WTC11 (cell line): ENCODE measurements around the gene CTNND2. TPM values are rescaled to one million over a fixed set of nuclear protein-coding genes. Genes with fewer than 3 reads are reported as not detected.

Source experiments
- ATAC-seq: fragments of 200-7000 bp; cut with Tn5 transposase; 2 replicates; pipeline ENCODE4 v1.10.0; 2021; ENCODE audit warnings: mild to moderate bottlenecking, moderate library complexity
- CTCF ChIA-PET: fragments of 300-600 bp; sonication (Branson Sonifier 250); formaldehyde crosslinking; loops from one replicate; lab custom pipeline; 2021; ENCODE audit warnings: antibody characterized with exemption; lab: Charles Lee
- POLR2A ChIA-PET: fragments of 350-600 bp; sonication (Branson Sonifier 250); formaldehyde crosslinking; loops from one replicate; lab custom pipeline; 2021; ENCODE audit warnings: antibody characterized with exemption; lab: Charles Lee
- DNase-seq: peaks from one replicate; pipeline ENCODE4 v3.0.0; 2021; ENCODE audit warnings: low spot score
- H3K27ac Mint-ChIP-seq: 2 replicates; pipeline ENCODE4 v1.8.0; 2021; ENCODE audit warnings: mixed read lengths
- H3K27me3 Mint-ChIP-seq: 2 replicates; pipeline ENCODE4 v1.8.0; 2021; ENCODE audit warnings: low read depth, mild to moderate bottlenecking, moderate library complexity, mixed read lengths
- H3K36me3 Mint-ChIP-seq: 2 replicates; pipeline ENCODE4 v1.8.0; 2021; ENCODE audit warnings: mixed read lengths
- H3K4me1 Mint-ChIP-seq: 2 replicates; pipeline ENCODE4 v1.8.0; 2022; ENCODE audit warnings: mixed read lengths
- H3K4me3 Mint-ChIP-seq: 2 replicates; pipeline ENCODE4 v1.8.0; 2021; ENCODE audit warnings: mild to moderate bottlenecking, moderate library complexity, mixed read lengths
- H3K9me3 Mint-ChIP-seq: 2 replicates; pipeline ENCODE4 v1.8.0; 2021; ENCODE audit warnings: mixed read lengths
- ATF1 ChIP-seq: sonication (generic); formaldehyde crosslinking; IDR thresholded peaks from 2 replicates; pipeline ENCODE4 v1.8.1; 2023; ENCODE audit warnings: mild to moderate bottlenecking, moderate library complexity, missing genetic modification reagents
- ESRRA ChIP-seq: sonication (generic); formaldehyde crosslinking; IDR thresholded peaks from 2 replicates; pipeline ENCODE4 v1.8.1; 2022; ENCODE audit warnings: mild to moderate bottlenecking, missing genetic modification reagents, borderline replicate concordance
- FOXP1 ChIP-seq: sonication (generic); formaldehyde crosslinking; IDR thresholded peaks from 2 replicates; pipeline ENCODE4 v1.8.0; 2022; ENCODE audit warnings: missing genetic modification reagents, mild to moderate bottlenecking, moderate library complexity, borderline replicate concordance
- JUN ChIP-seq: sonication (generic); formaldehyde crosslinking; IDR thresholded peaks from 2 replicates; pipeline ENCODE4 v1.8.0; 2023; ENCODE audit warnings: mild to moderate bottlenecking, missing genetic modification reagents
- NFYB ChIP-seq: sonication (generic); formaldehyde crosslinking; conservative IDR thresholded peaks from 2 replicates; pipeline ENCODE4 v1.8.0; 2022; ENCODE audit warnings: low read depth, missing genetic modification reagents
- NR3C1 ChIP-seq: sonication (generic); formaldehyde crosslinking; conservative IDR thresholded peaks from 2 replicates; pipeline ENCODE4 v1.8.1; 2023; ENCODE audit warnings: low read depth, mild to moderate bottlenecking, missing genetic modification reagents
- OVOL2 ChIP-seq: fragments of 250-450 bp; sonication (Bioruptor Pico); IDR thresholded peaks from 2 replicates; pipeline ENCODE4 v1.9.0; 2021; ENCODE audit warnings: mild to moderate bottlenecking, borderline replicate concordance
- RELA ChIP-seq: sonication (generic); formaldehyde crosslinking; IDR thresholded peaks from 2 replicates; pipeline ENCODE4 v1.8.1; 2022; ENCODE audit warnings: missing genetic modification reagents, mild to moderate bottlenecking, borderline replicate concordance
- RORB ChIP-seq: fragments of 250-450 bp; sonication (Bioruptor Pico); IDR thresholded peaks from 2 replicates; pipeline ENCODE4 v1.9.0; 2021; ENCODE audit warnings: mild to moderate bottlenecking
- SMAD4 ChIP-seq: sonication (generic); formaldehyde crosslinking; IDR thresholded peaks from 2 replicates; pipeline ENCODE4 v1.8.0; 2022; ENCODE audit warnings: mild to moderate bottlenecking, missing genetic modification reagents
- SOX15 ChIP-seq: fragments of 250-450 bp; sonication (Bioruptor Pico); IDR thresholded peaks from 2 replicates; pipeline ENCODE4 v1.9.0; 2021; ENCODE audit warnings: mild to moderate bottlenecking
- TCF7 ChIP-seq: sonication (generic); formaldehyde crosslinking; IDR thresholded peaks from 2 replicates; pipeline ENCODE4 v1.8.0; 2022; ENCODE audit warnings: mild to moderate bottlenecking, low read depth, missing genetic modification reagents, moderate library complexity
- TEAD1 ChIP-seq: sonication (generic); formaldehyde crosslinking; IDR thresholded peaks from 2 replicates; pipeline ENCODE4 v1.8.0; 2022; ENCODE audit warnings: mild to moderate bottlenecking, missing genetic modification reagents
- ZBTB21 ChIP-seq: sonication (generic); formaldehyde crosslinking; IDR thresholded peaks from 2 replicates; pipeline ENCODE4 v1.8.1; 2023; ENCODE audit warnings: mild to moderate bottlenecking, missing genetic modification reagents, borderline replicate concordance
- ZNF416 ChIP-seq: fragments of 250-450 bp; sonication (Bioruptor Pico); IDR thresholded peaks from 2 replicates; pipeline ENCODE4 v1.9.0; 2021; ENCODE audit warnings: mild to moderate bottlenecking, inconsistent platforms
- ZNF512 ChIP-seq: sonication (generic); formaldehyde crosslinking; IDR thresholded peaks from 2 replicates; pipeline ENCODE4 v1.8.1; 2022; ENCODE audit warnings: missing genetic modification reagents, borderline replicate concordance
- total RNA-seq: library from RNA; stranded (reverse); gene quantifications from 3 replicates; pipeline ENCODE4 v1.2.3, GENCODE V29; 2021
- TF ChIP-seq, protein P1 (sequence below): fragments of 250-450 bp; sonication (Bioruptor Pico); IDR thresholded peaks from 2 replicates; pipeline ENCODE4 v1.9.0; 2021; ENCODE audit warnings: mild to moderate bottlenecking
- TF ChIP-seq, protein P2 (sequence below): fragments of 250-450 bp; sonication (Bioruptor Pico); IDR thresholded peaks from 2 replicates; pipeline ENCODE4 v1.9.0; 2021; ENCODE audit warnings: mild to moderate bottlenecking
- TF ChIP-seq, protein P3 (sequence below): sonication (generic); formaldehyde crosslinking; IDR thresholded peaks from 2 replicates; pipeline ENCODE4 v1.8.1; 2023; ENCODE audit warnings: mild to moderate bottlenecking, missing genetic modification reagents
- TF ChIP-seq, protein P4 (sequence below): sonication (generic); formaldehyde crosslinking; IDR thresholded peaks from 2 replicates; pipeline ENCODE4 v1.8.1; 2022; ENCODE audit warnings: mild to moderate bottlenecking, missing genetic modification reagents, moderate library complexity, borderline replicate concordance

Gene CTNND2
- total RNA-seq, 1 experiment from 2014 or later, result 11.9 TPM

- POLR2A ChIA-PET, result no interaction called here
- no peak for DNase-seq
- Mint-ChIP-seq H3K36me3 (peaks cover 3% of the 10 kb centered on the region; the same call in 1 of the 2 replicates), H3K27me3 (no peaks in the 10 kb centered on the region), H3K4me3 (no peak overlapping the region), H3K9me3 (peaks cover 21% of the 10 kb centered on the region), H3K4me1 (no peaks in the 10 kb centered on the region; the same call in 1 of the 2 replicates), H3K27ac (no peak overlapping the region)
- CTCF ChIA-PET, result no interaction called here
- ATAC-seq, result no peak
- TF ChIP-seq OVOL2 (CRISPR knock-in tag), result no peak
Observed at GRCh38 chr5:11785771-11786352, 118.4 kb downstream of the CTNND2 start.

GRCh38 chr5:11780641-11781345, 123.5 kb downstream of the CTNND2 start:
- ChIA-PET CTCF (no interaction called here), POLR2A (no interaction called here)
- Mint-ChIP-seq H3K36me3 (peaks cover 3% of the 10 kb centered on the region; the same call in 1 of the 2 replicates), H3K4me3 (no peak overlapping the region), H3K9me3 (peaks cover 21% of the 10 kb centered on the region), H3K27ac (no peak overlapping the region), H3K4me1 (no peaks in the 10 kb centered on the region), H3K27me3 (no peaks in the 10 kb centered on the region)
- DNase-seq (no peak), ATAC-seq (no peak)
- no peak for TF ChIP-seq RELA
- TF ChIP-seq ATF1 (CRISPR knock-in tag), result no peak
- TF ChIP-seq ZNF416 (CRISPR knock-in tag), result no peak
- TF ChIP-seq NFYB, result no peak
- TF ChIP-seq, protein P1, sequence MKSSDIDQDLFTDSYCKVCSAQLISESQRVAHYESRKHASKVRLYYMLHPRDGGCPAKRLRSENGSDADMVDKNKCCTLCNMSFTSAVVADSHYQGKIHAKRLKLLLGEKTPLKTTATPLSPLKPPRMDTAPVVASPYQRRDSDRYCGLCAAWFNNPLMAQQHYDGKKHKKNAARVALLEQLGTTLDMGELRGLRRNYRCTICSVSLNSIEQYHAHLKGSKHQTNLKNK, result no peak
- TF ChIP-seq NR3C1 (CRISPR knock-in tag), result no peak
- TF ChIP-seq FOXP1, result no peak

DNA sequence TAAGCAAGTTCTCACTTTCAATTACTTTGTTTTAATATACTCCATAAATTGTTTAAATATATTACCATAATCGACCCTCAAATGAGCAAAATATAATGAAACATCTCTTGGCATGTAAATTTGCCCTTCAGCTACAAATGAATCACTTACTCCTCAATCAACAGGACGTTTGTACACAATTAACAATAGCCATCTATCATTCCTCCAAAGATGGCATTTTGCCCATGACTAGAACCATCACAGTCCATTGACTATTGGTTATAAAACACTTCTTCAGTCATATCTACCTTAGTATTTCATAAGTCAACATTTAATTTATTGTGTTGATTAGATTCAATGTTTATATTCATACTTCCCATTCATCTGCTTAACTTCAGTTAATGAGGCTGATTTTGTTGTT, 127.2 kb downstream of the CTNND2 start:
- H3K9me3 Mint-ChIP-seq, result peaks cover 4% of the 10 kb centered on the region; the same call in 1 of the 2 replicates
- ChIA-PET POLR2A (no interaction called here), CTCF (no interaction called here)
- H3K27ac Mint-ChIP-seq, result no peak overlapping the region
- H3K4me1 Mint-ChIP-seq, result no peaks in the 10 kb centered on the region
- DNase-seq (no peak), ATAC-seq (no peak)
- TF ChIP-seq ZBTB21 (CRISPR knock-in tag) (no peak), OVOL2 (CRISPR knock-in tag) (no peak), NFYB (no peak), SOX15 (CRISPR knock-in tag) (no peak), TEAD1 (CRISPR knock-in tag) (no peak), SMAD4 (CRISPR knock-in tag) (no peak)
- H3K27me3 Mint-ChIP-seq, result no peaks in the 10 kb centered on the region
- H3K4me3 Mint-ChIP-seq, result no peak overlapping the region
- H3K36me3 Mint-ChIP-seq, result no peaks in the 10 kb centered on the region

DNA sequence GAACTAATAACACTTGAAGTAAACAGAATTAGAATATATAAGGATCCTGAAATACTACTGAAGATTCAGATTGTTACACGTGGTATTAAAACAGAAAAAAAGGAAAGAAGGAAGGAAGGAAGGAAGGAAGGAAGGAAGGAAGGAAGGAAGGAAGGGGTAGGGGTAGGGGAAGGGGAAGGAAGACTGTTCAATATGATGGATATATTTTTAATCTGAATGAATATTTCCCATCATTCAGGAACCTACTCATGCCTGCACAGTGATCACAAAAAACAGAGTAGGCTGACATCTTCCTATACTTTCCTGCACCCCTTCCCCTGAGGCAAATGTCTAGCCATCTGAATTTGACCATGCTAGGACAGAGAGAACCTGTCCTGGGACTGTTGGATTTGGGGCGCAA, 133.9 kb downstream of the CTNND2 start:
- Mint-ChIP-seq H3K4me1 (no peaks in the 10 kb centered on the region), H3K27me3 (no peaks in the 10 kb centered on the region), H3K4me3 (no peak overlapping the region), H3K36me3 (peaks cover 5% of the 10 kb centered on the region; the same call in 1 of the 2 replicates), H3K27ac (no peak overlapping the region), H3K9me3 (peaks cover 20% of the 10 kb centered on the region)
- POLR2A ChIA-PET, result no interaction called here
- ATAC-seq (no peak), DNase-seq (no peak)
- CTCF ChIA-PET, result no interaction called here
- TF ChIP-seq JUN (CRISPR knock-in tag) (no peak), RORB (CRISPR knock-in tag) (no peak), TCF7 (CRISPR knock-in tag) (no peak), ZNF512 (CRISPR knock-in tag) (no peak), ESRRA (CRISPR knock-in tag) (no peak)
- TF ChIP-seq, protein P2, sequence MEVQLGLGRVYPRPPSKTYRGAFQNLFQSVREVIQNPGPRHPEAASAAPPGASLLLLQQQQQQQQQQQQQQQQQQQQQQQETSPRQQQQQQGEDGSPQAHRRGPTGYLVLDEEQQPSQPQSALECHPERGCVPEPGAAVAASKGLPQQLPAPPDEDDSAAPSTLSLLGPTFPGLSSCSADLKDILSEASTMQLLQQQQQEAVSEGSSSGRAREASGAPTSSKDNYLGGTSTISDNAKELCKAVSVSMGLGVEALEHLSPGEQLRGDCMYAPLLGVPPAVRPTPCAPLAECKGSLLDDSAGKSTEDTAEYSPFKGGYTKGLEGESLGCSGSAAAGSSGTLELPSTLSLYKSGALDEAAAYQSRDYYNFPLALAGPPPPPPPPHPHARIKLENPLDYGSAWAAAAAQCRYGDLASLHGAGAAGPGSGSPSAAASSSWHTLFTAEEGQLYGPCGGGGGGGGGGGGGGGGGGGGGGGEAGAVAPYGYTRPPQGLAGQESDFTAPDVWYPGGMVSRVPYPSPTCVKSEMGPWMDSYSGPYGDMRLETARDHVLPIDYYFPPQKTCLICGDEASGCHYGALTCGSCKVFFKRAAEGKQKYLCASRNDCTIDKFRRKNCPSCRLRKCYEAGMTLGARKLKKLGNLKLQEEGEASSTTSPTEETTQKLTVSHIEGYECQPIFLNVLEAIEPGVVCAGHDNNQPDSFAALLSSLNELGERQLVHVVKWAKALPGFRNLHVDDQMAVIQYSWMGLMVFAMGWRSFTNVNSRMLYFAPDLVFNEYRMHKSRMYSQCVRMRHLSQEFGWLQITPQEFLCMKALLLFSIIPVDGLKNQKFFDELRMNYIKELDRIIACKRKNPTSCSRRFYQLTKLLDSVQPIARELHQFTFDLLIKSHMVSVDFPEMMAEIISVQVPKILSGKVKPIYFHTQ (CRISPR knock-in tag), result no peak
- TF ChIP-seq, protein P3, sequence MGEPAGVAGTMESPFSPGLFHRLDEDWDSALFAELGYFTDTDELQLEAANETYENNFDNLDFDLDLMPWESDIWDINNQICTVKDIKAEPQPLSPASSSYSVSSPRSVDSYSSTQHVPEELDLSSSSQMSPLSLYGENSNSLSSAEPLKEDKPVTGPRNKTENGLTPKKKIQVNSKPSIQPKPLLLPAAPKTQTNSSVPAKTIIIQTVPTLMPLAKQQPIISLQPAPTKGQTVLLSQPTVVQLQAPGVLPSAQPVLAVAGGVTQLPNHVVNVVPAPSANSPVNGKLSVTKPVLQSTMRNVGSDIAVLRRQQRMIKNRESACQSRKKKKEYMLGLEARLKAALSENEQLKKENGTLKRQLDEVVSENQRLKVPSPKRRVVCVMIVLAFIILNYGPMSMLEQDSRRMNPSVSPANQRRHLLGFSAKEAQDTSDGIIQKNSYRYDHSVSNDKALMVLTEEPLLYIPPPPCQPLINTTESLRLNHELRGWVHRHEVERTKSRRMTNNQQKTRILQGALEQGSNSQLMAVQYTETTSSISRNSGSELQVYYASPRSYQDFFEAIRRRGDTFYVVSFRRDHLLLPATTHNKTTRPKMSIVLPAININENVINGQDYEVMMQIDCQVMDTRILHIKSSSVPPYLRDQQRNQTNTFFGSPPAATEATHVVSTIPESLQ, result no peak
- TF ChIP-seq, protein P4, sequence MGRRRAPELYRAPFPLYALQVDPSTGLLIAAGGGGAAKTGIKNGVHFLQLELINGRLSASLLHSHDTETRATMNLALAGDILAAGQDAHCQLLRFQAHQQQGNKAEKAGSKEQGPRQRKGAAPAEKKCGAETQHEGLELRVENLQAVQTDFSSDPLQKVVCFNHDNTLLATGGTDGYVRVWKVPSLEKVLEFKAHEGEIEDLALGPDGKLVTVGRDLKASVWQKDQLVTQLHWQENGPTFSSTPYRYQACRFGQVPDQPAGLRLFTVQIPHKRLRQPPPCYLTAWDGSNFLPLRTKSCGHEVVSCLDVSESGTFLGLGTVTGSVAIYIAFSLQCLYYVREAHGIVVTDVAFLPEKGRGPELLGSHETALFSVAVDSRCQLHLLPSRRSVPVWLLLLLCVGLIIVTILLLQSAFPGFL, result no peak
